Uterus (tissue), 2 donors: ENCODE data around the gene GHR.

ENCODE experiments used
- POLR2A ChIP-seq, 2 donors: fragments of 450-650 bp; IDR thresholded peaks; one replicate each; pipeline ENCODE4 v1.6.1; 2016; ENCODE audit warnings: antibody characterized with exemption in 2 of 2, mild to moderate bottlenecking in 1 of 2, moderate library complexity in 1 of 2
- TF ChIP-seq, protein P1 (sequence below), 4 experiments: fragments of 200-600 bp in 2 of 4; fragments of 450-650 bp in 2 of 4; sonication (generic) in 2 of 4; IDR thresholded peaks; one replicate each; pipeline ENCODE4 v1.5.1; 2016 to 2019; ENCODE audit warnings: antibody characterized with exemption in 4 of 4, mild to moderate bottlenecking in 2 of 4, moderate library complexity in 1 of 4

DNA sequence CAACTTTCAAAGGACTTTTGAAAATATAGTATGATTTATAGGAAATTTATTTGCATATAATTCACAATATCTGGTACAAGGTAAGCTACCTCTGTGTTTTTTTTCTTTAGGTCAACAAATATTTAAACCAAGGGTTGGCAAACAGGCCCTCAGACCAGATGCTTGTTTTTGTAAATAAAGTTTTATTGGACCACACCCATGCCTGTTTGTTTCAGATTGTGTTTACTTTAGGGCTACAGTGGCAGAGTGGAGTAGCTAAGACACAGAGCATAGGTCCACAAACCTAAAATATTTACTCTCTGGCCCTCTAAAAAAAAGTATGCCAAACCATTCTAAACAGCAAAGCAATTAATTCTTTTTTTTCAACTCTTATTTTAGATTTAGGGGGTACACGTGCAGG, 213.7 kb downstream of the GHR start:
- TF ChIP-seq, protein P1, sequence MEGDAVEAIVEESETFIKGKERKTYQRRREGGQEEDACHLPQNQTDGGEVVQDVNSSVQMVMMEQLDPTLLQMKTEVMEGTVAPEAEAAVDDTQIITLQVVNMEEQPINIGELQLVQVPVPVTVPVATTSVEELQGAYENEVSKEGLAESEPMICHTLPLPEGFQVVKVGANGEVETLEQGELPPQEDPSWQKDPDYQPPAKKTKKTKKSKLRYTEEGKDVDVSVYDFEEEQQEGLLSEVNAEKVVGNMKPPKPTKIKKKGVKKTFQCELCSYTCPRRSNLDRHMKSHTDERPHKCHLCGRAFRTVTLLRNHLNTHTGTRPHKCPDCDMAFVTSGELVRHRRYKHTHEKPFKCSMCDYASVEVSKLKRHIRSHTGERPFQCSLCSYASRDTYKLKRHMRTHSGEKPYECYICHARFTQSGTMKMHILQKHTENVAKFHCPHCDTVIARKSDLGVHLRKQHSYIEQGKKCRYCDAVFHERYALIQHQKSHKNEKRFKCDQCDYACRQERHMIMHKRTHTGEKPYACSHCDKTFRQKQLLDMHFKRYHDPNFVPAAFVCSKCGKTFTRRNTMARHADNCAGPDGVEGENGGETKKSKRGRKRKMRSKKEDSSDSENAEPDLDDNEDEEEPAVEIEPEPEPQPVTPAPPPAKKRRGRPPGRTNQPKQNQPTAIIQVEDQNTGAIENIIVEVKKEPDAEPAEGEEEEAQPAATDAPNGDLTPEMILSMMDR (IDR thresholded peaks at IDR 0.05): no peak
- TF ChIP-seq POLR2A (IDR thresholded peaks at IDR 0.05): no peak
